Stimulated activated CD8-positive, alpha-beta memory T cell treated with anti-CD3 and anti-CD28 coated beads, Interleukin-12 subunit alpha, Interleukin-12 subunit beta, amount 100 ng/mL, for 24 hours (primary cell): ENCODE results near the gene RDM1.
"Not testable (repeated sequence)": the region's sequence is repeated elsewhere in the genome, so short reads cannot be mapped to it uniquely, and the experiment has no call there.

Experiments used
- DNase-seq: peaks from one replicate; pipeline ENCODE4 v3.0.0-alpha.2; 2020; ENCODE audit errors: extremely low read depth

RDM1 gene

GRCh38 chr17:35898283-35899070, 32.1 kb downstream of the RDM1 start:
- no peak for DNase-seq

GRCh38 chr17:35897772-35898171, 32.8 kb downstream of the RDM1 start:
- not testable (repeated sequence) for DNase-seq

GRCh38 chr17:35895636-35896587, 34.7 kb downstream of the RDM1 start:
- no peak for DNase-seq

- no peak for DNase-seq
These were observed 36.4 kb downstream of the RDM1 start for GRCh38 chr17:35894206-35894605.

GRCh38 chr17:35893751-35894150, 36.8 kb downstream of the RDM1 start:
- DNase-seq = no peak

- peak; percentile 52 for DNase-seq
These were observed 38.2 kb downstream of the RDM1 start for GRCh38 chr17:35892091-35893035.

- DNase-seq = no peak
These were observed 39.3 kb downstream of the RDM1 start for GRCh38 chr17:35891269-35891668.

- no peak for DNase-seq
These were observed 39.8 kb downstream of the RDM1 start for GRCh38 chr17:35890774-35891155.

DNA sequence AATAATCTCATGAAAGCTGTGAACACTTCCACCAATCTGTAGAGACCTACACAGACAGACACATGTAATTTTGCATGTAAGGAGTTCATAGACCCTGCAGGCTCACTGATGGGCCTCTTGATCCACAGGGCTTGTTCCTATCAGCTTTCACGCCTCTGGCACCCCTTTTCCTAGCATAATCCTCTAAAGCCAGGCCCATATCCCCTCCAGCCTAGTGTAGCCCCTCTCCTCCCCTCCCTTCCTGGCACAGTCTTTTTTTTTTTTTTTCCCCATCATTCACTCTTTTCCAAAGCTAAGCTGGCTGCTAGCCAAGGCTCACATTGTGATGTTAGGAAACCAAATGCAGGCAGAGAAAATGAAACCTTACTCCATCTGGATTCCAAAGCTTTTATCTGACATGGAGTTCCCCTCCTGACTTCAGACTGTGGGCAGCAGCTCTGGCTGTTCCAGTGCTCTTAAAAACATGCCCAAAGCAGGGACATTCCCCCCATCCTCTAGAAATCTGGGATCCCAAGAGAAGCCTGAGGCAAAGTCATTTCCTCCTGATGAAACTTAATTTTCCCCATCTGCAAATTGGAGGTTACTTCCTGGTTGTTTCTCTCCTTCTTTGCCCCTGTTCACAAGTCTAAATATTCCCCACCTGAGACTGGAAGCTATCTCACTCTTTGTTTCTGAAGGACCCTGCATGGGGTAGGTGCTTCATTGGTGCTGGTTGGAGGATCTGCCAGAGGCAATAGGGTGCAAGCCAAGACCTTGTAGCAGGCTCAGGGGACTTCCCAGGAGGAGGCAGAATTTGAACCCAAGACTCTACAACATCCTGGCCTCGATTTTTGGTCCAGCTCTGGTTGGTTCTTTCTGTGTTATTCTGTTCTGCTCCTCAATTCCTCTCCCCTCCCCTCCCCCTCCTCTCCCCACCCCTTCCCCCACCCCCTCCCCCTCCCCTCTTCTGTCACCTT, 40.5 kb downstream of the RDM1 start:
- no peak for DNase-seq

DNA sequence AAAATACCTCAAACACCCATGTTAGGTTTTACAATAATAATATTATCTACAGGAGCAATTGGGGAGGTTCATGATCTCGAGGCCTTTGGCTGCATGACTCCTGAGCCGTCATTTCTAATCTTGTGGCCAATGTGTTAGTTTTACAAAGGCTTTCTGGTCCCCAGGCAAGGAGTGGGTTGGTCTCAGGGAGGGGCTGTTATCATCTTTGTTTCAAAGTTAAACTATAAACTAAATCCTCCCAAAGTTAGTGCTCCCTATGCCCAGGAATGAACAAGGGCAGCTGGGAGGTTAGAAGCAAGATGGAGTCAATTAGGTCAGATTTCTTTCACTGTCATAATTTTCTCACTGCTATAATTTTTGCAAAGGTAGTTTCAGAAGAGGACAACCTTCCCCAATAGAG, 41.3 kb downstream of the RDM1 start:
- DNase-seq = no peak

GRCh38 chr17:35879773-35880654, 50.6 kb downstream of the RDM1 start, which contains the start of gene CCL5:
Gene CCL5 (minus strand): TSS chr17:35880360.
- no peak for DNase-seq

GRCh38 chr17:35878361-35878760, 52.2 kb downstream of the RDM1 start:
- DNase-seq = no peak

GRCh38 chr17:35877345-35878029, 53.1 kb downstream of the RDM1 start:
- no peak for DNase-seq

- DNase-seq = no peak
These were observed 54.0 kb downstream of the RDM1 start for GRCh38 chr17:35876534-35876933.

- no peak for DNase-seq
These were observed 54.8 kb downstream of the RDM1 start for GRCh38 chr17:35875800-35876139.

DNA sequence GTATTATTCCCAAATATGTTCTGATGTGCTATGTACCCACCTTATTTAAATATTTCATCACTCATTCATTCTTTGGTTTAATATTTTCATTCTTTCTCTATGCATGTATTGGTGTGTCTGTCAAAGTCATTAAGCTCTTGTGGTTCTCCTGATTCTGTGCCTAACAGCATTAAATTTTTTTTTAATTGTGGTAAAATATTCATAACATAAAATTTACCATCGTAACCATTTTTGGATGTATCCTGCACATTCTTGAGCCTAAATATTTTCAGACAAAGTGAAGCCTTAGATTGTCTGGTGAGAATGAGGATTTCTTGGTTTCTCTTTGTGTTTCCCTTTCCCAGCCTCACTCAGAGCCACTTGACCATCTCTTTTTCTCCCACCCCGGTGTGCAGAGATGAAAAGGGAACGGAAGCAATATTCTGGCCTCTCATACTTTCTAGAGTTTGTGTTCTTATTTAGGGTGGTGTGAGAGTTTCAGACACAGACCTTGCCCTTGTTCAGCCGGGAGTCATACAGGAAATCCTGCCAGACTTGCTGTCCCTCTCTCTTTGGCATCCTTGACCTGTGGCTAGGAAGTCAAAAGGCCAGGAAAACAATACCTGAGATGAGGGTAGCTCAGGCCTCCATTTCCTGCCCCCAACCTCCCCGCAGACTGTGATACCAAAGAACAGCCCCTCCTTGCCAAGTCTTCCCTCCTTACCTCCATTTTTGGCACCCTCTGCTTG, 55.3 kb downstream of the RDM1 start:
- no peak for DNase-seq

GRCh38 chr17:35872196-35872980, 58.2 kb downstream of the RDM1 start:
- no peak for DNase-seq
